Mesothelial cell of epicardium (in vitro differentiated cells): ENCODE results near the gene CDC45. TPM values are rescaled to one million over a fixed set of nuclear protein-coding genes. Genes with fewer than 3 reads are reported as not detected.

ENCODE experiments used
- DNase-seq, 2 experiments: peaks; one replicate each; pipeline ENCODE4 v3.0.0; 2021; ENCODE audit warnings: low spot score in 2 of 2; ENCODE audit not compliant: unreplicated experiment in 2 of 2
- H3K27ac Mint-ChIP-seq: 2 replicates; pipeline ENCODE4 v1.8.0; 2021; ENCODE audit warnings: mixed read lengths
- H3K27me3 Mint-ChIP-seq: 2 replicates; pipeline ENCODE4 v1.8.0; 2021; ENCODE audit warnings: low read depth, mixed read lengths
- H3K36me3 Mint-ChIP-seq: 2 replicates; pipeline ENCODE4 v1.8.0; 2021; ENCODE audit warnings: mixed read lengths
- H3K4me1 Mint-ChIP-seq: 2 replicates; pipeline ENCODE4 v1.8.0; 2021; ENCODE audit warnings: mixed read lengths
- H3K4me3 Mint-ChIP-seq: 2 replicates; pipeline ENCODE4 v1.8.0; 2021; ENCODE audit warnings: mild to moderate bottlenecking, moderate library complexity, mixed read lengths
- H3K9me3 Mint-ChIP-seq: 2 replicates; pipeline ENCODE4 v1.8.0; 2021; ENCODE audit warnings: mixed read lengths
- CTCF ChIP-seq: fragments of 200-600 bp; sonication (generic); IDR thresholded peaks from one replicate; pipeline ENCODE4 v1.5.0; 2021; ENCODE audit warnings: antibody characterized with exemption; ENCODE audit not compliant: unreplicated experiment
- total RNA-seq: library from RNA; stranded (reverse); gene quantifications from 3 replicates; pipeline ENCODE4 v1.2.1, GENCODE V29; 2021

CDC45 gene
- total RNA-seq, 1 donor from 2014 or later, result 15.3 TPM

- H3K27ac Mint-ChIP-seq, result no peak overlapping the region
- no peak overlapping the region for H3K4me3 Mint-ChIP-seq
- H3K27me3 Mint-ChIP-seq, result no peaks in the 10 kb centered on the region
- DNase-seq, result no peak
- H3K36me3 Mint-ChIP-seq, result peaks cover 6% of the 10 kb centered on the region
- no peak for TF ChIP-seq CTCF
- no peaks in the 10 kb centered on the region for H3K9me3 Mint-ChIP-seq
- peaks cover 1% of the 10 kb centered on the region for H3K4me1 Mint-ChIP-seq
Observed at GRCh38 chr22:19499236-19499879, 19.6 kb downstream of the CDC45 start.

- Mint-ChIP-seq H3K4me3 (no peak overlapping the region), H3K4me1 (peaks cover 1% of the 10 kb centered on the region), H3K36me3 (peaks cover 6% of the 10 kb centered on the region), H3K27ac (no peak overlapping the region), H3K27me3 (no peaks in the 10 kb centered on the region), H3K9me3 (no peaks in the 10 kb centered on the region)
- no peak for TF ChIP-seq CTCF
- DNase-seq, result no peak
Observed at GRCh38 chr22:19499880-19500242, 20.1 kb downstream of the CDC45 start.

GRCh38 chr22:19501897-19502447 is 22.3 kb downstream of the CDC45 start:
- no peak for DNase-seq
- Mint-ChIP-seq H3K4me1 (peaks cover 1% of the 10 kb centered on the region), H3K36me3 (peaks cover 3% of the 10 kb centered on the region), H3K4me3 (no peak overlapping the region), H3K27ac (no peak overlapping the region), H3K27me3 (no peaks in the 10 kb centered on the region), H3K9me3 (no peaks in the 10 kb centered on the region)
- no peak for TF ChIP-seq CTCF

GRCh38 chr22:19503367-19503766 is 23.6 kb downstream of the CDC45 start:
- Mint-ChIP-seq H3K27ac (no peak overlapping the region), H3K4me3 (no peak overlapping the region), H3K27me3 (no peaks in the 10 kb centered on the region), H3K9me3 (no peaks in the 10 kb centered on the region), H3K36me3 (no peaks in the 10 kb centered on the region), H3K4me1 (no peaks in the 10 kb centered on the region)
- DNase-seq, result no peak
- TF ChIP-seq CTCF, result no peak

- no peak for DNase-seq
- TF ChIP-seq CTCF, result no peak
- no peak overlapping the region for H3K4me3 Mint-ChIP-seq
- H3K27ac Mint-ChIP-seq, result no peak overlapping the region
- no peaks in the 10 kb centered on the region for H3K27me3 Mint-ChIP-seq
- H3K4me1 Mint-ChIP-seq, result no peaks in the 10 kb centered on the region
- no peaks in the 10 kb centered on the region for H3K9me3 Mint-ChIP-seq
- no peaks in the 10 kb centered on the region for H3K36me3 Mint-ChIP-seq
Observed at GRCh38 chr22:19503869-19504268, 24.1 kb downstream of the CDC45 start.
